ENCODE results near the gene ZNF410.
"Not testable (repeated sequence)": the region's sequence is repeated elsewhere in the genome, so short reads cannot be mapped to it uniquely, and the experiment has no call there.

ZNF410 gene

GRCh38 chr14:73851567-73852382 lies 34.9 kb upstream of the ZNF410 start, which contains the start of gene PTGR2:
PTGR2 (plus strand) TSS chr14:73851831; CDS start chr14:73858863, 7,032 bp downstream.
- peak; percentile 78 for DNase-seq (ENCODE audit: low read depth)
- H3K4me3 ChIP-seq (ENCODE audit: low read depth, low read length), result peak within 1 kb of the TSS; percentile 79
- no peak for TF ChIP-seq CTCF (IDR thresholded peaks at IDR 0.05; ENCODE audit: control insufficient read depth, extremely low read depth, insufficient read depth)

- H3K4me3 ChIP-seq (ENCODE audit: low read depth, low read length), result no peak overlapping the region
- TF ChIP-seq CTCF (IDR thresholded peaks at IDR 0.05; ENCODE audit: control insufficient read depth, extremely low read depth, insufficient read depth), result no peak
- no peak for DNase-seq (ENCODE audit: low read depth)
Observed at GRCh38 chr14:73859145-73859544, 27.5 kb upstream of the ZNF410 start.

GRCh38 chr14:73861073-73861472 lies 25.6 kb upstream of the ZNF410 start:
- TF ChIP-seq CTCF (IDR thresholded peaks at IDR 0.05; ENCODE audit: control insufficient read depth, extremely low read depth, insufficient read depth), result no peak
- no peak for DNase-seq (ENCODE audit: low read depth)
- no peak overlapping the region for H3K4me3 ChIP-seq (ENCODE audit: low read depth, low read length)

GRCh38 chr14:73862480-73862879 lies 24.2 kb upstream of the ZNF410 start:
- no peak for DNase-seq (ENCODE audit: low read depth)
- TF ChIP-seq CTCF (IDR thresholded peaks at IDR 0.05; ENCODE audit: control insufficient read depth, extremely low read depth, insufficient read depth), result no peak
- no peak overlapping the region for H3K4me3 ChIP-seq (ENCODE audit: low read depth, low read length)

- no peak for TF ChIP-seq CTCF (IDR thresholded peaks at IDR 0.05; ENCODE audit: control insufficient read depth, extremely low read depth, insufficient read depth)
- no peak for DNase-seq (ENCODE audit: low read depth)
- no peak overlapping the region for H3K4me3 ChIP-seq (ENCODE audit: low read depth, low read length)
Observed at GRCh38 chr14:73863209-73863608, 23.4 kb upstream of the ZNF410 start.

- no peak for TF ChIP-seq CTCF (IDR thresholded peaks at IDR 0.05; ENCODE audit: control insufficient read depth, extremely low read depth, insufficient read depth)
- no peak for DNase-seq (ENCODE audit: low read depth)
- H3K4me3 ChIP-seq (ENCODE audit: low read depth, low read length), result no peak overlapping the region
Observed at GRCh38 chr14:73865534-73866113, 21.0 kb upstream of the ZNF410 start.

GRCh38 chr14:73869754-73870153 lies 16.9 kb upstream of the ZNF410 start:
- DNase-seq (ENCODE audit: low read depth); H3K4me3 ChIP-seq (ENCODE audit: low read depth, low read length): not testable (repeated sequence)

All from LNCaP clone FGC (cell line).